ENCODE measurements around the gene SLC66A3.

DNA sequence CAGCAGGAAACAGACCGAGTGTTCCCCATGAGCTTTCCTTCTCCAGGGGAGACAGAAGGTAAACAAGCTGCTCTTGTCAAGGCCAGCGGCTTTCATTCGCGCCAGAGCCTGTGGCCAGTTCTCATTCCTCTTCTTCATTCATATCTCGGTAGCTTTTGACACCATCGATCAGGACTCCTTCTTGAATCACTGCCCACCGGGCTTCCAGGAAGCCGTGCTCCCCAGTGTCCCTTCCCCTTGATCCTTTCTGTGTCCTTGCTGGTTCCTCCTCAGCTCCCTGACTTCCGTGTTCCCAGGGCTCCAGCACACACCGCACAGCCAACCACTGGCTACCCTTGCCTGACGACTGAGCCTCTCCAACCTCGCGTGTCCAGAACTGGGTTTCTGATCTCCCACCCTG is 14.1 kb downstream of the SLC66A3 start:
- TF ChIP-seq, protein P1, sequence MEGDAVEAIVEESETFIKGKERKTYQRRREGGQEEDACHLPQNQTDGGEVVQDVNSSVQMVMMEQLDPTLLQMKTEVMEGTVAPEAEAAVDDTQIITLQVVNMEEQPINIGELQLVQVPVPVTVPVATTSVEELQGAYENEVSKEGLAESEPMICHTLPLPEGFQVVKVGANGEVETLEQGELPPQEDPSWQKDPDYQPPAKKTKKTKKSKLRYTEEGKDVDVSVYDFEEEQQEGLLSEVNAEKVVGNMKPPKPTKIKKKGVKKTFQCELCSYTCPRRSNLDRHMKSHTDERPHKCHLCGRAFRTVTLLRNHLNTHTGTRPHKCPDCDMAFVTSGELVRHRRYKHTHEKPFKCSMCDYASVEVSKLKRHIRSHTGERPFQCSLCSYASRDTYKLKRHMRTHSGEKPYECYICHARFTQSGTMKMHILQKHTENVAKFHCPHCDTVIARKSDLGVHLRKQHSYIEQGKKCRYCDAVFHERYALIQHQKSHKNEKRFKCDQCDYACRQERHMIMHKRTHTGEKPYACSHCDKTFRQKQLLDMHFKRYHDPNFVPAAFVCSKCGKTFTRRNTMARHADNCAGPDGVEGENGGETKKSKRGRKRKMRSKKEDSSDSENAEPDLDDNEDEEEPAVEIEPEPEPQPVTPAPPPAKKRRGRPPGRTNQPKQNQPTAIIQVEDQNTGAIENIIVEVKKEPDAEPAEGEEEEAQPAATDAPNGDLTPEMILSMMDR (IDR thresholded peaks at IDR 0.05; ENCODE audit: low read length), result no peak
- no peak for TF ChIP-seq EZH2 (IDR thresholded peaks at IDR 0.05; ENCODE audit: borderline replicate concordance, low read length)

All from OCI-LY1 (cell line).